PC-3 (cell line): ENCODE measurements around the gene AKAP6. TPM values are rescaled to one million over a fixed set of nuclear protein-coding genes. Genes with fewer than 3 reads are reported as not detected.

ENCODE experiments used
- ATAC-seq: fragments of 200-7000 bp; cut with Tn5 transposase; 2 replicates; pipeline ENCODE4 v1.9.1; 2020; ENCODE audit warnings: mild to moderate bottlenecking, moderate library complexity
- BruUV-seq: library from RNA; stranded (reverse); fragments of 400-500 nt; replicated peaks from 2 replicates; lab custom pipeline; 2021; lab: Mats Ljungman, UMichigan
- CTCF ChIA-PET: fragments of 300-600 bp; sonication (Branson Sonifier 250); formaldehyde crosslinking; loops from one replicate; lab custom pipeline; 2022; ENCODE audit warnings: antibody characterized with exemption; lab: Charles Lee
- POLR2A ChIA-PET: fragments of 300-600 bp; sonication (Branson Sonifier 250); formaldehyde crosslinking; loops from one replicate; lab custom pipeline; 2022; ENCODE audit warnings: antibody characterized with exemption; ENCODE audit not compliant: unreplicated experiment; lab: Charles Lee
- DNase-seq: peaks from one replicate; pipeline ENCODE4 v3.0.0-alpha.2; 2015
- H2AFZ ChIP-seq: fragments of 300-600 bp; sonication (generic); 2 replicates; pipeline ENCODE4 v1.6.0; 2016; ENCODE audit warnings: antibody characterized with exemption, low read length
- H3F3A ChIP-seq: fragments of 300-600 bp; sonication (generic); one replicate; pipeline ENCODE4 v1.6.0; 2017; ENCODE audit warnings: antibody characterized with exemption, low read length, control low read depth, mild to moderate bottlenecking; ENCODE audit not compliant: unreplicated experiment
- H3K27ac ChIP-seq: fragments of 300-600 bp; sonication (generic); 2 replicates; pipeline ENCODE4 v1.5.1; 2016; ENCODE audit warnings: mild to moderate bottlenecking, low read length
- H3K27me3 ChIP-seq: fragments of 300-600 bp; sonication (generic); 2 replicates; pipeline ENCODE4 v1.6.1; 2016; ENCODE audit warnings: low read length, mixed read lengths
- H3K36me3 ChIP-seq: fragments of 300-600 bp; sonication (generic); 2 replicates; pipeline ENCODE4 v1.6.1; 2016; ENCODE audit warnings: low read depth, mixed run types, low read length, mixed read lengths
- H3K4me1 ChIP-seq: fragments of 300-600 bp; sonication (generic); 2 replicates; pipeline ENCODE4 v1.5.1; 2016; ENCODE audit warnings: low read length; ENCODE audit not compliant: insufficient read depth
- H3K4me2 ChIP-seq: fragments of 300-600 bp; sonication (generic); 2 replicates; pipeline ENCODE4 v1.6.0; 2016; ENCODE audit warnings: low read length
- H3K4me3 ChIP-seq: fragments of 300-600 bp; sonication (generic); 2 replicates; pipeline ENCODE4 v1.5.1; 2016; ENCODE audit warnings: mild to moderate bottlenecking, low read length, mixed read lengths
- H3K79me2 ChIP-seq: fragments of 300-600 bp; sonication (generic); 2 replicates; pipeline ENCODE4 v1.6.1; 2017; ENCODE audit warnings: low read length, mixed read lengths
- H3K9ac ChIP-seq: fragments of 300-600 bp; sonication (generic); 2 replicates; pipeline ENCODE4 v1.6.0; 2016; ENCODE audit warnings: mild to moderate bottlenecking, low read length
- H3K9me2 ChIP-seq: fragments of 300-600 bp; sonication (generic); replicated peaks from 2 replicates; pipeline ENCODE4 v1.6.1; 2016; ENCODE audit warnings: mixed run types, low read length, mixed read lengths
- H3K9me3 ChIP-seq: fragments of 300-600 bp; sonication (generic); 2 replicates; pipeline ENCODE4 v1.6.1; 2016; ENCODE audit warnings: low read length, mixed read lengths
- H4K20me1 ChIP-seq: fragments of 300-600 bp; sonication (generic); 2 replicates; pipeline ENCODE4 v1.6.1; 2016; ENCODE audit warnings: low read length, mixed read lengths
- EZH2 ChIP-seq: fragments of 300-600 bp; sonication (generic); IDR thresholded peaks from one replicate; pipeline ENCODE4 v1.6.1; 2017; ENCODE audit warnings: antibody characterized with exemption, mild to moderate bottlenecking, low read length; ENCODE audit not compliant: unreplicated experiment
- EZH2phosphoT487 ChIP-seq: fragments of 300-600 bp; sonication (generic); IDR thresholded peaks from 2 replicates; pipeline ENCODE4 v1.6.1; 2018; ENCODE audit warnings: mild to moderate bottlenecking, antibody characterized with exemption, low read length, borderline replicate concordance
- intact Hi-C: fragments of 100-400 bp; cut with micrococcal nuclease; formaldehyde crosslinking; loops from 2 replicates; pipeline ENCODE4 v1.9.0; 2023
- total RNA-seq: library from RNA; depleted of rRNA; stranded (reverse); fragments of >200 nt; gene quantifications from 2 replicates; pipeline ENCODE4 v1.2.3, GENCODE V29; 2014
- TF ChIP-seq, protein P1 (sequence below): fragments of 300-600 bp; sonication (generic); conservative IDR thresholded peaks from 2 replicates; pipeline ENCODE4 v1.5.1; 2017; ENCODE audit warnings: antibody characterized with exemption, low read depth, mild to moderate bottlenecking, low read length

Gene AKAP6
- total RNA-seq, 1 experiment from 2014 or later = 1.5 TPM

DNA sequence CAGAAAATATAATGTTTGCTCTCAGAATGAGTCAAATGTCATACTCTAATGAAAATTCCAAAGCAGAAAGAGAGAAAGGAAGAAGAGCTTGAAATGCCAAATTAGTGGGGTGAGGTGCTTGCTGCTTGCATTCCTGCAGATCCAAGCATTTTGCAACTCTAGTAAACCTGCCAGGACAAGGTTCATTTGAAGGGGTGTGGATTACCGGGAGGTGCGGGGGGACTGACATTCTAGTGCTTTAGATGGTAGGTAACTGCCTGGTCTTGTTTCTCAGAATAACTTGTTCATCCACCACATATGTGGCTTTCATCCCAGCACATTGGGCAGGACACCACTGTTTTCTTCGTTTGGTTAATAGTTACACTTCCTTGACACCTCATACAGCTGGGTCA lies 144.4 kb downstream of the AKAP6 start:
- Histone ChIP-seq H2AFZ (peak overlapping the region; percentile 63), H3K4me2 (peak overlapping the region; percentile 69), H3K27me3 (no peaks in the 10 kb centered on the region), H3K27ac (peak overlapping the region; percentile 70), H3K4me1 (peaks cover 59% of the 10 kb centered on the region), H3K9me3 (no peaks in the 10 kb centered on the region), H3K9ac (no peak overlapping the region), H3K79me2 (no peaks in the 10 kb centered on the region), H3K9me2 (no peaks in the 10 kb centered on the region), H4K20me1 (no peaks in the 10 kb centered on the region), H3K36me3 (no peaks in the 10 kb centered on the region), H3F3A (no peaks in the 10 kb centered on the region), H3K4me3 (peak overlapping the region; percentile 26; the same call in 1 of the 2 replicates)
- ChIA-PET CTCF (interaction anchor here (0.7 to 1.8 kb wide), 4 partner anchors 40 to 219 kb away, joined by 3 to 21 read pairs (median 6); no protein-coding TSS in a partner anchor), POLR2A (interaction anchor here (0.6 to 1.2 kb wide), 6 partner anchors 40 to 397 kb away, joined by 3 to 12 read pairs (median 4); partner anchors contain the start of gene ARHGAP5)
- TF ChIP-seq, protein P1, sequence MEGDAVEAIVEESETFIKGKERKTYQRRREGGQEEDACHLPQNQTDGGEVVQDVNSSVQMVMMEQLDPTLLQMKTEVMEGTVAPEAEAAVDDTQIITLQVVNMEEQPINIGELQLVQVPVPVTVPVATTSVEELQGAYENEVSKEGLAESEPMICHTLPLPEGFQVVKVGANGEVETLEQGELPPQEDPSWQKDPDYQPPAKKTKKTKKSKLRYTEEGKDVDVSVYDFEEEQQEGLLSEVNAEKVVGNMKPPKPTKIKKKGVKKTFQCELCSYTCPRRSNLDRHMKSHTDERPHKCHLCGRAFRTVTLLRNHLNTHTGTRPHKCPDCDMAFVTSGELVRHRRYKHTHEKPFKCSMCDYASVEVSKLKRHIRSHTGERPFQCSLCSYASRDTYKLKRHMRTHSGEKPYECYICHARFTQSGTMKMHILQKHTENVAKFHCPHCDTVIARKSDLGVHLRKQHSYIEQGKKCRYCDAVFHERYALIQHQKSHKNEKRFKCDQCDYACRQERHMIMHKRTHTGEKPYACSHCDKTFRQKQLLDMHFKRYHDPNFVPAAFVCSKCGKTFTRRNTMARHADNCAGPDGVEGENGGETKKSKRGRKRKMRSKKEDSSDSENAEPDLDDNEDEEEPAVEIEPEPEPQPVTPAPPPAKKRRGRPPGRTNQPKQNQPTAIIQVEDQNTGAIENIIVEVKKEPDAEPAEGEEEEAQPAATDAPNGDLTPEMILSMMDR = no peak
- TF ChIP-seq EZH2phosphoT487 = no peak
- no peak for TF ChIP-seq EZH2
- intact Hi-C loops = loop anchor here (1.0 to 5.0 kb wide), 6 partner anchors 34 to 1016 kb away; partner anchors contain the start of genes DTD2, RNU6-7 and RNU6-8
- ATAC-seq (peak; percentile 69), DNase-seq (peak; percentile 90)
- no TSS peak for BruUV-seq

DNA sequence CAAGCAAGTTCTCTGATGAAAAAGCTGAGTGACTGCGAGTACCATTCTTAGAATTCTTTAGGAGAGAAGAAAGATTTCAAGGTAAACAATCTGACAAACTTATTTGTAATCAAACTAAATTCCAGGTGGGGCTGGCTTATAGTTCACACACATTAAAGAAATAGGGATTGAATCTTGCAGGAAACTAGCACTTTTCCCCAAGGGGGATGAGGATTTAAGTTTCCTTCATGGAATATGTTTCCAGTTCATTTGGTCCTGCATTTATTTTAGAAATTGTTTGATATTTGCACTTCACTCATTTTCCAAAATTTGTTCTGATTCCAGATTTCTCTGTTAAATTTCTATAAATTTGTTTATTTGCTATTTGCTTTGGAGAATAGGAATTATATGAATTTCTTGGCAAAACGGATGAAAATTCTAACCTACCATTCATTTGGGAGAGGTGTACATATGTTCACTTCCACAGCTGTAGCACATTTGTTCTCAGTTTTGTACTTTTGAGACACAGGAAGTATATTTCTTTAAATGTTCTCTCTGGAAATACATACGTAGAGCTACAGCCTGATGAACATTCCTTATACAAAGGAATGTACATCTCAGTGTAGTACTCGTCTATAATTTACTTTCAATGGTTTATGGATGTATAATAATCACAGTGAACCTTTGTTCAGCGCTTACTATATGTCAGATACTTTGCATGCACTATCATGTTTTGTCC lies 145.5 kb downstream of the AKAP6 start:
- no peak for ATAC-seq
- Histone ChIP-seq H3K27ac (no peak overlapping the region), H3K9me3 (no peaks in the 10 kb centered on the region), H3F3A (no peaks in the 10 kb centered on the region), H3K79me2 (no peaks in the 10 kb centered on the region), H2AFZ (no peak overlapping the region), H3K9me2 (no peaks in the 10 kb centered on the region), H3K27me3 (no peaks in the 10 kb centered on the region), H3K9ac (no peak overlapping the region), H3K36me3 (no peaks in the 10 kb centered on the region), H3K4me3 (no peak overlapping the region), H4K20me1 (no peaks in the 10 kb centered on the region), H3K4me2 (peak overlapping the region; percentile 69), H3K4me1 (peaks cover 48% of the 10 kb centered on the region)
- TF ChIP-seq, protein P1 = no peak
- TF ChIP-seq EZH2phosphoT487 = no peak
- TF ChIP-seq EZH2 = no peak
- BruUV-seq = no TSS peak
- POLR2A ChIA-PET = interaction anchor here (0.6 to 1.2 kb wide), 2 partner anchors 39 to 398 kb away, joined by 3 to 4 read pairs; no protein-coding TSS in a partner anchor
- DNase-seq = no peak
- intact Hi-C loops = loop anchor here (5.0 kb wide), 1 partner anchor 1017 kb away; the partner anchor contains the start of gene DTD2
- CTCF ChIA-PET = interaction anchor here (0.6 kb wide), 1 partner anchor 85 kb away, joined by 3 read pairs; no protein-coding TSS in a partner anchor
